ENCODE results near the gene CARD11. TPM values are rescaled to one million over a fixed set of nuclear protein-coding genes. Genes with fewer than 3 reads are reported as not detected.

The CARD11 gene
- polyA plus RNA-seq, 1 of the 3 experiments (the other 2 are of a cell fraction), result not detected

DNA sequence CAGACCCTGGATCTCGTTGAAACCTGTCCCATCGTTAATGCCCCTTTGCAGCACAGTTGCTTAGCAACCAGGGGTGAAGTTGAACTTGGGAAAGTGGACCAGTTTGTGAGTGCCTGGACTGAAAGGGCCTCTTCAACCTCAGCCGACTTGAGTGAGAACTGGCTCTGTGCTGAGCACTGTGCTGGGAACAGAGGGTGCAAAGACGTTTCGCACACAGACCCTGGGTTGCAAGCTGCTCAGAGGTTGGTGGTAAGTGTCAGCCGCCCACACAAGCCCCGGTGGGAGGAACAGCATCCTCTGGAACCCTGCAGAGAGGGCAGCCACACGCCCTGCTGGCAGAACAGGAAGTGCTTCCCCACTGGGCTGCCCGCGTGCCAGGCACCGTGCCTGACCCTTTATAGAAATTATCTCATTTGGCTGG is 89.2 kb downstream of the CARD11 start:
- H3K4me2 ChIP-seq, result no peak overlapping the region
- H3K27me3 ChIP-seq (ENCODE audit: insufficient read depth), result no peaks in the 10 kb centered on the region
- no peaks in the 10 kb centered on the region for H4K20me1 ChIP-seq (ENCODE audit: insufficient read depth)
- ChIA-PET CTCF (interaction anchor here (1.4 kb wide), 1 partner anchor 33 kb away, joined by 5 read pairs; no protein-coding TSS in a partner anchor), POLR2A (no interaction called here)
- no peak for DNase-seq
- H3K79me2 ChIP-seq (ENCODE audit: insufficient read depth), result no peaks in the 10 kb centered on the region
- no peak overlapping the region for H3K4me3 ChIP-seq (ENCODE audit: low read depth in 2 of 2, low read length in 1 of 2)
- H3K36me3 ChIP-seq (replicated peaks in 1 of 2; ENCODE audit: control insufficient read depth in 1 of 2, insufficient read depth in 2 of 2, low read length in 1 of 2), result no peaks in the 10 kb centered on the region
- no peaks in the 10 kb centered on the region for H3K9me2 ChIP-seq
- TF ChIP-seq, protein P1, sequence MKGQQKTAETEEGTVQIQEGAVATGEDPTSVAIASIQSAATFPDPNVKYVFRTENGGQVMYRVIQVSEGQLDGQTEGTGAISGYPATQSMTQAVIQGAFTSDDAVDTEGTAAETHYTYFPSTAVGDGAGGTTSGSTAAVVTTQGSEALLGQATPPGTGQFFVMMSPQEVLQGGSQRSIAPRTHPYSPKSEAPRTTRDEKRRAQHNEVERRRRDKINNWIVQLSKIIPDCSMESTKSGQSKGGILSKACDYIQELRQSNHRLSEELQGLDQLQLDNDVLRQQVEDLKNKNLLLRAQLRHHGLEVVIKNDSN (IDR thresholded peaks at IDR 0.05; ENCODE audit: borderline replicate concordance, low read depth), result no peak
- TF ChIP-seq FOSL2 (IDR thresholded peaks at IDR 0.05; ENCODE audit: borderline replicate concordance, low read depth), result no peak
- TF ChIP-seq RAD21 (IDR thresholded peaks at IDR 0.05; ENCODE audit: low read length), result no peak
- TF ChIP-seq GATA2 (CRISPR knock-in tag; IDR thresholded peaks at IDR 0.05), result no peak
- TF ChIP-seq EZH2phosphoT487 (IDR thresholded peaks at IDR 0.05; ENCODE audit: borderline replicate concordance, low read depth), result no peak
- H3K9ac ChIP-seq, result no peak overlapping the region
- no peak overlapping the region for H2AFZ ChIP-seq (ENCODE audit: low read depth)
- no peaks in the 10 kb centered on the region; a peak in 1 of 4 replicates for H3K4me1 ChIP-seq (ENCODE audit: control insufficient read depth in 1 of 2, insufficient read depth in 2 of 2, low read depth in 1 of 2, low read length in 1 of 2)
- H3K9me3 ChIP-seq, result no peaks in the 10 kb centered on the region
- no peaks in the 10 kb centered on the region for H3F3A ChIP-seq (replicated peaks; ENCODE audit: insufficient read depth)
- WGBS (ENCODE audit: low lambda C conversion rate), result 54% methylated on average over 11 of the region's 11 CpGs
- no peak overlapping the region for H3K27ac ChIP-seq (ENCODE audit: low read depth in 2 of 2, low read length in 1 of 2)

DNA sequence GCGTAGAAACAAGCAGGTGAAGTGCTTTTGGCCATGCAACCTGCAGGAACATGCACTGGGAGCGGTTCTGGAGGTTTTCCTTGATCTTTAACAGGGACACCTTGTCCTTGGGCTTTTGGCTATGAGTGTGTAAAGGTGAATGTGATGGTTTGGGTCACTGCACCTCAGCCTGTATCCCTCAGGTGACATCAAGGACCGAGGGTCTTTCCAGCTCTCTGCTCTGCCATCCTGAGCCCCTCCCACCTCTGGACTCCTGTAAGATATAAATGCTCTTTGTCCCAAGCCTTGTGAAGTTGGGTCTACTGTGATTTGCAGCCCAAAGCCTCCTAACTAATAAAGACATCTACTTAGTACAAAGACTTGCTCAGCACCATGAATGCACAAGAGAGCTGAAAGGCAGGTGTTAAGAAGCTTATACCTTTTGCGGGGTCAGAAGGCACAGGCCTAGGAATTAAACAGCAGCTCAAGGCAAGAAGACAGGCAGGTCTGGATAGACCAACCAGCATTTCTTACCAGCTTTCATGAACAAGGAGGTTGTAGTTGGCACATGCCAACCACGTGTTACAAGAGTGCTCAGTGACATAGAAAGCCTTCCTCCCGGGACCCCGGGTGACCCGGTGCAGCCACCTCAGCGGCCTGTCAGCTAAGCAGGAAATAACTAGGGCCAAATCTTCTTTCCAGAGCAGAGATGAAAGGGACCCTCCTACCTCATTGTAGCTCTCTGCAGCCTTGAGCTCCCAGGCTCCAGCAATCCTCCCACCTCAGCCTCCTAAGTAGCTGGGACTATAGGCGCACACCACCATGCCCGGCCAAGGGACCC is 89.9 kb downstream of the CARD11 start:
- POLR2A ChIA-PET, result no interaction called here

DNA sequence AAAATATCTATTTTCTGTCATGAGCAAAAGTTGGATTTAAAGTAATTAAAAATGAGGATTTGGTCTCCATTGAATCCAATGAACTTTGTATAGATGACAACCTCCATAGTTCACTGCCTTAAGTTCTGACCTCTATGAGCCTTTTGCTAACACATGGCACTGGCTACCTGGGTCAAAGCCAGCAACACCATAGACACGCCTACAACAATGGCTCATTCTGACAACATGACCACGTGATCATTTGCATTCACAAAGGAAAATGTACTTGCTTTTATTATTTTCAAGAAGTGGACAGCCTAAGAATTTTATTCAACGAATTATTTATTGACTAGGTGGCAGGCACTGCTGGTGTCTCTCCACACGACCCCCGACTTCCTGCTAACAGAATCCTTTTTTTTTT is 90.6 kb downstream of the CARD11 start:
- H3K9me3 ChIP-seq, result no peaks in the 10 kb centered on the region
- H3K27ac ChIP-seq (ENCODE audit: low read depth in 2 of 2, low read length in 1 of 2), result no peak overlapping the region
- H3F3A ChIP-seq (replicated peaks; ENCODE audit: insufficient read depth), result no peaks in the 10 kb centered on the region
- H3K36me3 ChIP-seq (replicated peaks in 1 of 2; ENCODE audit: control insufficient read depth in 1 of 2, insufficient read depth in 2 of 2, low read length in 1 of 2), result no peaks in the 10 kb centered on the region
- 36% methylated on average over 5 of the region's 5 CpGs for WGBS (ENCODE audit: low lambda C conversion rate)
- H3K4me1 ChIP-seq (ENCODE audit: control insufficient read depth in 1 of 2, insufficient read depth in 2 of 2, low read depth in 1 of 2, low read length in 1 of 2), result no peaks in the 10 kb centered on the region; a peak in 1 of 4 replicates
- no peak overlapping the region for H3K9ac ChIP-seq
- POLR2A ChIA-PET, result no interaction called here
- no peaks in the 10 kb centered on the region for H3K9me2 ChIP-seq
- H3K27me3 ChIP-seq (ENCODE audit: insufficient read depth), result no peaks in the 10 kb centered on the region
- H2AFZ ChIP-seq (ENCODE audit: low read depth), result no peak overlapping the region
- DNase-seq, result no peak
- H3K4me2 ChIP-seq, result no peak overlapping the region
- H3K4me3 ChIP-seq (ENCODE audit: low read depth in 2 of 2, low read length in 1 of 2), result no peak overlapping the region
- CTCF ChIA-PET, result interaction anchor here (1.0 to 1.7 kb wide), 3 partner anchors 10 to 20 kb away, joined by 3 to 4 read pairs (median 3); no protein-coding TSS in a partner anchor
- H3K79me2 ChIP-seq (ENCODE audit: insufficient read depth), result no peaks in the 10 kb centered on the region
- no peaks in the 10 kb centered on the region for H4K20me1 ChIP-seq (ENCODE audit: insufficient read depth)
- TF ChIP-seq SMC3 (IDR thresholded peaks at IDR 0.05; ENCODE audit: low read depth, low read length) (no peak), EZH2phosphoT487 (IDR thresholded peaks at IDR 0.05; ENCODE audit: borderline replicate concordance, low read depth) (no peak), SIN3A (IDR thresholded peaks at IDR 0.05; ENCODE audit: borderline replicate concordance, low read depth, low read length) (no peak), RXRA (IDR thresholded peaks at IDR 0.05; ENCODE audit: borderline replicate concordance, low read depth) (no peak), ELF1 (IDR thresholded peaks at IDR 0.05) (no peak), GABPA (IDR thresholded peaks at IDR 0.05; ENCODE audit: low read depth) (no peak), EP300 (IDR thresholded peaks at IDR 0.05; ENCODE audit: borderline replicate concordance in 1 of 2, low read depth in 1 of 2, low read length in 1 of 2) (no peak), GATA2 (CRISPR knock-in tag; IDR thresholded peaks at IDR 0.05) (no peak), RFX5 (IDR thresholded peaks at IDR 0.05; ENCODE audit: low read length) (no peak), MXI1 (IDR thresholded peaks at IDR 0.05; ENCODE audit: low read depth, low read length) (no peak)
- TF ChIP-seq, protein P2, sequence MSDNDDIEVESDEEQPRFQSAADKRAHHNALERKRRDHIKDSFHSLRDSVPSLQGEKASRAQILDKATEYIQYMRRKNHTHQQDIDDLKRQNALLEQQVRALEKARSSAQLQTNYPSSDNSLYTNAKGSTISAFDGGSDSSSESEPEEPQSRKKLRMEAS (IDR thresholded peaks at IDR 0.05; ENCODE audit: low read depth), result no peak
- TF ChIP-seq, protein P3, sequence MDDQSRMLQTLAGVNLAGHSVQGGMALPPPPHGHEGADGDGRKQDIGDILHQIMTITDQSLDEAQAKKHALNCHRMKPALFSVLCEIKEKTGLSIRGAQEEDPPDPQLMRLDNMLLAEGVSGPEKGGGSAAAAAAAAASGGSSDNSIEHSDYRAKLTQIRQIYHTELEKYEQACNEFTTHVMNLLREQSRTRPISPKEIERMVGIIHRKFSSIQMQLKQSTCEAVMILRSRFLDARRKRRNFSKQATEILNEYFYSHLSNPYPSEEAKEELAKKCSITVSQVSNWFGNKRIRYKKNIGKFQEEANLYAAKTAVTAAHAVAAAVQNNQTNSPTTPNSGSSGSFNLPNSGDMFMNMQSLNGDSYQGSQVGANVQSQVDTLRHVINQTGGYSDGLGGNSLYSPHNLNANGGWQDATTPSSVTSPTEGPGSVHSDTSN (IDR thresholded peaks at IDR 0.05), result no peak
- TF ChIP-seq, protein P4, sequence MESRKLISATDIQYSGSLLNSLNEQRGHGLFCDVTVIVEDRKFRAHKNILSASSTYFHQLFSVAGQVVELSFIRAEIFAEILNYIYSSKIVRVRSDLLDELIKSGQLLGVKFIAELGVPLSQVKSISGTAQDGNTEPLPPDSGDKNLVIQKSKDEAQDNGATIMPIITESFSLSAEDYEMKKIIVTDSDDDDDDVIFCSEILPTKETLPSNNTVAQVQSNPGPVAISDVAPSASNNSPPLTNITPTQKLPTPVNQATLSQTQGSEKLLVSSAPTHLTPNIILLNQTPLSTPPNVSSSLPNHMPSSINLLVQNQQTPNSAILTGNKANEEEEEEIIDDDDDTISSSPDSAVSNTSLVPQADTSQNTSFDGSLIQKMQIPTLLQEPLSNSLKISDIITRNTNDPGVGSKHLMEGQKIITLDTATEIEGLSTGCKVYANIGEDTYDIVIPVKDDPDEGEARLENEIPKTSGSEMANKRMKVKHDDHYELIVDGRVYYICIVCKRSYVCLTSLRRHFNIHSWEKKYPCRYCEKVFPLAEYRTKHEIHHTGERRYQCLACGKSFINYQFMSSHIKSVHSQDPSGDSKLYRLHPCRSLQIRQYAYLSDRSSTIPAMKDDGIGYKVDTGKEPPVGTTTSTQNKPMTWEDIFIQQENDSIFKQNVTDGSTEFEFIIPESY (IDR thresholded peaks at IDR 0.05; ENCODE audit: borderline replicate concordance, low read depth), result no peak

More for the DNA sequence above, 89.9 kb downstream of the CARD11 start:
- 49% methylated on average over 11 of the region's 11 CpGs for WGBS (ENCODE audit: low lambda C conversion rate)
- TF ChIP-seq RXRA (IDR thresholded peaks at IDR 0.05; ENCODE audit: borderline replicate concordance, low read depth) (no peak), RAD21 (IDR thresholded peaks at IDR 0.05; ENCODE audit: low read length) (no peak), FOXM1 (IDR thresholded peaks at IDR 0.05; ENCODE audit: low read depth) (no peak)
- H3K27ac ChIP-seq (ENCODE audit: low read depth in 2 of 2, low read length in 1 of 2), result no peak overlapping the region
- CTCF ChIA-PET, result interaction anchor here (1.0 to 1.7 kb wide), 3 partner anchors 11 to 32 kb away, joined by 3 to 5 read pairs (median 3); no protein-coding TSS in a partner anchor
- H3F3A ChIP-seq (replicated peaks; ENCODE audit: insufficient read depth), result no peaks in the 10 kb centered on the region
- no peak for DNase-seq
- no peaks in the 10 kb centered on the region; a peak in 1 of 4 replicates for H3K4me1 ChIP-seq (ENCODE audit: control insufficient read depth in 1 of 2, insufficient read depth in 2 of 2, low read depth in 1 of 2, low read length in 1 of 2)
- no peaks in the 10 kb centered on the region for H4K20me1 ChIP-seq (ENCODE audit: insufficient read depth)
- H3K9me2 ChIP-seq, result no peaks in the 10 kb centered on the region
- H3K79me2 ChIP-seq (ENCODE audit: insufficient read depth), result no peaks in the 10 kb centered on the region
- H3K27me3 ChIP-seq (ENCODE audit: insufficient read depth), result no peaks in the 10 kb centered on the region
- H3K9me3 ChIP-seq, result no peaks in the 10 kb centered on the region
- H3K4me2 ChIP-seq, result no peak overlapping the region
- no peak overlapping the region for H3K4me3 ChIP-seq (ENCODE audit: low read depth in 2 of 2, low read length in 1 of 2)
- H3K9ac ChIP-seq, result no peak overlapping the region
- no peak overlapping the region for H2AFZ ChIP-seq (ENCODE audit: low read depth)
- H3K36me3 ChIP-seq (replicated peaks in 1 of 2; ENCODE audit: control insufficient read depth in 1 of 2, insufficient read depth in 2 of 2, low read length in 1 of 2), result no peaks in the 10 kb centered on the region

All from SK-N-SH (cell line).